LNCaP clone FGC (cell line): ENCODE data around the gene ITGB5.

Experiments
- DNase-seq: peaks from one replicate; pipeline ENCODE4 v3.0.0-alpha.2; 2011; ENCODE audit warnings: low read depth
- H3K4me3 ChIP-seq: 2 replicates; pipeline ENCODE4 v1.5.1; 2011; ENCODE audit warnings: mild to moderate bottlenecking, low read depth, low read length, control low read depth
- TF ChIP-seq, protein P1 (sequence below): IDR thresholded peaks from 2 replicates; pipeline ENCODE4 v1.5.1; 2012; ENCODE audit warnings: mild to moderate bottlenecking; ENCODE audit not compliant: control insufficient read depth, insufficient read depth; ENCODE audit errors: extremely low read depth

ITGB5 gene

DNA sequence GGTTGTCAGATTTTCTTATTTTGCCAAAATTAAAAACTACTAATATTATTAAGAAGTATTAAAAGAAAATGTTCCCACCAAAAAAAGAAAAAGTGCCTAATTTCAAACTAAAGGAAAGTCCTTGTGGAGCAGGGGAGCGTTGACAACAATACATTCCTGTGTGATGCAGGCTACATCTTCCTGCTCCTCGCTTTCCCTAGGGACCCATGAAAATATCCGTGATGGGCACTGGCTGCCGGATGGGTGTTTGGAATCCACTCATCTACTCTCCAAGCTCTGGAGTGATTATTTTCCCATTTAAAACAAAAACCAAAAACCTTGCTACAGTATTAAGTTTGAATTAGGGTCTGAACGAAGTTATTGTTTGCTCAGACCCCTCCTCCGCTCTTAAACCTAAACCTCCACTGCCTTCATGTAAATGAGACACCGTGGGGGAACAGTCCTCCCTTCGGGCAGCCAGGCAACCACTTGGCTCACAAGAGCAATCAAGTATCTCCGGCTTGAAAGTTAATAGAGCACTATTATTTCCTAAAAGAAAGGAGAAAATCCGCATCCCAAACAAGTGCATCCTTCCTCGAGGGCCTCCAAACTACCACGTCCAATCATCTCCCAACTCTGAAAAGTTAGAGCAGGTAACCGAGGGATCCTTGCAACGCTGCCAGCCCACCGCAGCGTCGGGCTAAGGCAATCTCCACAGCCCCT is 1.5 kb downstream of the ITGB5 start:
- DNase-seq = no peak
- H3K4me3 ChIP-seq = peak overlapping the region; percentile 61
- TF ChIP-seq, protein P1, sequence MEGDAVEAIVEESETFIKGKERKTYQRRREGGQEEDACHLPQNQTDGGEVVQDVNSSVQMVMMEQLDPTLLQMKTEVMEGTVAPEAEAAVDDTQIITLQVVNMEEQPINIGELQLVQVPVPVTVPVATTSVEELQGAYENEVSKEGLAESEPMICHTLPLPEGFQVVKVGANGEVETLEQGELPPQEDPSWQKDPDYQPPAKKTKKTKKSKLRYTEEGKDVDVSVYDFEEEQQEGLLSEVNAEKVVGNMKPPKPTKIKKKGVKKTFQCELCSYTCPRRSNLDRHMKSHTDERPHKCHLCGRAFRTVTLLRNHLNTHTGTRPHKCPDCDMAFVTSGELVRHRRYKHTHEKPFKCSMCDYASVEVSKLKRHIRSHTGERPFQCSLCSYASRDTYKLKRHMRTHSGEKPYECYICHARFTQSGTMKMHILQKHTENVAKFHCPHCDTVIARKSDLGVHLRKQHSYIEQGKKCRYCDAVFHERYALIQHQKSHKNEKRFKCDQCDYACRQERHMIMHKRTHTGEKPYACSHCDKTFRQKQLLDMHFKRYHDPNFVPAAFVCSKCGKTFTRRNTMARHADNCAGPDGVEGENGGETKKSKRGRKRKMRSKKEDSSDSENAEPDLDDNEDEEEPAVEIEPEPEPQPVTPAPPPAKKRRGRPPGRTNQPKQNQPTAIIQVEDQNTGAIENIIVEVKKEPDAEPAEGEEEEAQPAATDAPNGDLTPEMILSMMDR = no peak

DNA sequence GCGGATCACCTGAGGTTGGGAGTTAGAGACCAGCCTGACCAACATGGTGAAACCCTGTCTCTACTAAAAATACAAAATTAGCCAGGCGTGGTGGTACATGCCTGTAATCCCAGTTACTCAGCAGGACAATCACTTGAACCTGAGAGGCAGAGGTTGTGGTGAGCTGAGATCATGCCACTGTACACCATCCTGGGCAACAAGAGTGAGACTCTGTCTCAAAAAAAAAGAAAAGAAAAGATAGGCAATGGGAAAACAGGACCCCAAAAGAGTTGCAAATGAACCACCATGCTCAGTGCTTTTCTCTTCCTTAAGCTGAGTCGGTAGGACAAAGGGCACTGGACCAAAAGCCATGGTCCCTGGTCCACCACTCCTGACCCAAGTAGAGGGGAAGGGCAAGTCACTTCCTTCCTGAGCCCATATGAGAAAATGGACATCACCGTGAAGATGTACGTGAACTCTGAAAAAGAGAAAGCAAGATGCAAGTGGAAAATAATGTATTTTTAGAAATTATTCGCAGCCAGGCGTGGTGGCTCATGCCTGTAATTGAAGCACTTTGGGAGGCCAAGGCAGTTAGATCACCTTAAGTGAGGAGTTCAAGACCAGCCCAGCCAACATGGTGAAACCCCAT is 2.6 kb downstream of the ITGB5 start:
- no peak for DNase-seq
- TF ChIP-seq, protein P1 = no peak
- H3K4me3 ChIP-seq = no peak overlapping the region

DNA sequence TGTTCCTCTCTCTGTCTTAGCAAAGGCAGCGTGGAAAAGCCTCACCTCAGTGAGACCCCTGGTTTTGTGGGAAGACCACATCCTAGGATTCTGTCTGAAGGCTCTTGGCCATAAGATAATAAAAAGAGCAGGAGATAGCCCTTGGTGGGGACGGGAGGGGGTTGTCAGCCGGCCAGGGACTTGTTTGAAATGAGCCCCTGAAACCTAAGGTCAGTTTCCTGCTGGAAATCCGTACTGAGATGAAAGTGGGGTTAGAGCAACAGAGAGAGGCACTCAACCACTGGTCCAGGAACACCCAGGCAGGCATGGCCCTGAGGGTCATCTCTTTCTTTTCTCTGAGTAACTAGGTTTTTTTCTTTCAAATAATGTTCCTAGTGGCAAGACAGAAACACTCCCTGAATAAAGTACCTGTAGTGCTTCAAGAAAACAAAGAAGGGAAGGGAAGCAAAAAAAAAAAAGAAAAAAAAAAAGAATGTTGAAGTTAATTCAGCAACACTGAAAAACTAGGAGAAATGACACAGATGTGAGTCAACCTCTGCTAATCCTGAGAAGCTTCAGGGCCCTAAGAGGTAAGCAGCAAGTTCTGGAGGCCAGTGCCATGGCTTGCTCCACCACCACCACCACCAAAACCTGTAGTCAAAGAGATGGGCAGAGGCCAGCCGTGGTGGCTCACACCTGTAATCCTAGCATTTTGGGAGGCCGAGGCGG is 3.2 kb downstream of the ITGB5 start:
- TF ChIP-seq, protein P1 = no peak
- no peak overlapping the region for H3K4me3 ChIP-seq
- DNase-seq = no peak

DNA sequence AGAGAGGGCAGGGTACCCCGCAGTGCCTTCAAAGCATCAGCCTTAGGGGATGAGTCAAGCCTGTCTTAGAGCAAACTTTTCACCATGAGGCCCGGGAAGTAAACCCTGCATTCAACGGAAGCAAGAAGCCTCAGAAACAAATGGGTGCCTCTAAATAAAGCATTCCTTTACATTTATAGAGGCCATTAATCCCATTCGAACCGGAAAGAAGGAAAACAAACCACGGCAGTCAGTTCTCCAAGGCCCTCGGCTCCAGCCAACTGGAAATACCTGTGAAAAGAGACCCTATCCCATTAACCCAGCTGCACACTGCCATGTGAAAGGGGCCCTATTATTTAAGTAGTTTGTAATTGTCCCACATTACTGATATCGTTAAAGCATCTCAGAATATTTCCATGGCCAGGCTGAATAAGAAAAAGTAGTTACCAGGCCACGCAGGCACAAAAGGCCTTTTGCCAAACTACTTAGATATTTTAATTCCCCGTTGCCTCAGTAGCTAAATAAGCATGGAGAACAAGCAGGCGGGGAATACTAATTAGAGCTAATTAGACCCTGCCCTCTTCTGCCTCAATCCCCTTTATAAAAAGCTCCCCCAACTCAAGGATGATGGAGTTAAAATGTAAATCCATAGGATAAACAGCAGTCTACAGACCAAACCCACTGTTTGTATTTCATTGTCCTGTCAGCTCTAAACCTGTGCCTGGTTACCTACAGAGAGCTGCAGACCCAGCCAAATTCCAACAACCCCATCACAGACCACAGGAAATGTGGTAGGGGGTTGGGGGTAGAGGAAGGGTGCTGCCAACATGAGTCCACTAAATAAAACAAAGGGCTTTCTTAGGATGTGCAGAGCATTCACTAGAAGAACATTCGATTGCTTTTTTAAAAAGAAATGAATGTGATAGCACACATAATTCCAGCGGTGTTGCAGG is 4.1 kb downstream of the ITGB5 start:
- H3K4me3 ChIP-seq = no peak overlapping the region
- DNase-seq = no peak
- TF ChIP-seq, protein P1 = no peak

DNA sequence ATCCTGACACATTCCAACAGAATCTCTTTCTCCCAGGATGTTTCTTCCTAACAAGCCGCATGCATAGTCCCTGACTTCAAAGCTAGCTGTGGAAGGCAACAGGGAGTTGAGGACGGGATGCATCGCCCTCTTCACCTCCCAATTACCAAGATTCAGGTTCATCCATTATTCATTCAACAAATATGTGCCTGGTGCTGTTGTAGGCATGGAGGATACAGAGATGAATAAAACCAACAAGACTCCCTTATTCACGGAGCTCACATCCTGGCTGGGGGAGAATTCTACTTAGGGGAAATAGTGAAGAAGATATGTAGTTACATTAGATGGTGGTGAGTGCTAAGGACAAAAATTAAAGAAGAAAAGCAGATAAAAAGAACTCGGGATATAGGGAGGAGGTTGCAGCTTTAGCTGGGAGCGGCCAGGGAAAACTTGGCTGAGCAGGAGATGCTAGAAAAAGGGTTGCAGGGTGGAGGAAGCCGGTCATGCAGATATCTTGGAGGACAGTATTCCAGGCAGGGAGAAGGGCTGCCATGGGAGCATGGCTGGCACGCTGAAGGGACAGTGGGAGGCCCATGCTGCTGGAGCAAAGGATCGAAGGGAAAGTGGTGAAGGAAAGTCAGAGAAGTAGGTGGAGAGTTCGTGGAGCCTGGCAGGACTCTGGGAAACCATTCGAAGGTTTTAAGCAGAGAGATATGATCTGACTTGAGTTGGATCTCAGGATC is 5.0 kb downstream of the ITGB5 start:
- no peak overlapping the region for H3K4me3 ChIP-seq
- TF ChIP-seq, protein P1 = no peak
- DNase-seq = no peak

DNA sequence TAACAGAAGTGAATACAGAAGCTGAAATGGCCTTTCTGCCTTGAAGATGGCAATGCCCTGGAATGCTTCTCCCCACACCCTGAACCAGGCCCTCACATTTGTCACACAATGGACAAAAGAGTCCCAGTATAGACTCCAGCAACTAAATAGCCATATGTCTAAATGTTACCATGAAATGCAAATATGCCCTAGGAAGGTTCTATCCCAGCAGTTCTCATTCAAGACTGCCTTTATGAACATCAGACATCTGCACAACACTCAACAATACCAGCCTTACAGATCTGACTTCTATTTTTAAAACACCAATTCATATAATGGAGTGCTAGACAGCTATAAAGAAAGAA is 7.9 kb downstream of the ITGB5 start:
- no peak for DNase-seq
- H3K4me3 ChIP-seq = no peak overlapping the region
- TF ChIP-seq, protein P1 = no peak
